HepG2 (cell line): ENCODE measurements around the gene FCER1G.

Source experiments
- CTCF ChIP-seq: sonication (generic); formaldehyde crosslinking; IDR thresholded peaks from 2 replicates; pipeline ENCODE4 v1.5.0; 2020; ENCODE audit warnings: mild to moderate bottlenecking, missing genetic modification reagents, moderate library complexity
- MED13 ChIP-seq: sonication (generic); formaldehyde crosslinking; IDR thresholded peaks from 2 replicates; pipeline ENCODE4 v1.5.0; 2020; ENCODE audit warnings: missing genetic modification reagents
- NR2C2 ChIP-seq: sonication (generic); formaldehyde crosslinking; IDR thresholded peaks from 2 replicates; pipeline ENCODE4 v1.4.0; 2020; ENCODE audit warnings: missing genetic modification reagents, mild to moderate bottlenecking, moderate library complexity, borderline replicate concordance
- UBTF ChIP-seq: sonication (generic); formaldehyde crosslinking; IDR thresholded peaks from 2 replicates; pipeline ENCODE4 v1.4.0; 2020; ENCODE audit warnings: mild to moderate bottlenecking, missing genetic modification reagents
- ZBTB4 ChIP-seq: sonication (generic); formaldehyde crosslinking; IDR thresholded peaks from 2 replicates; pipeline ENCODE4 v1.4.0; 2020; ENCODE audit warnings: missing genetic modification reagents, mild to moderate bottlenecking, borderline replicate concordance
- ZBTB46 ChIP-seq: sonication (generic); formaldehyde crosslinking; IDR thresholded peaks from 2 replicates; pipeline ENCODE4 v1.4.0; 2020; ENCODE audit warnings: mild to moderate bottlenecking, missing genetic modification reagents, borderline replicate concordance
- ZNF672 ChIP-seq: sonication (generic); formaldehyde crosslinking; IDR thresholded peaks from 2 replicates; pipeline ENCODE4 v1.8.1; 2022; ENCODE audit warnings: missing genetic modification reagents

- TF ChIP-seq ZBTB46 (CRISPR knock-in tag) (no peak), CTCF (CRISPR knock-in tag) (no peak), MED13 (CRISPR knock-in tag) (no peak), ZBTB4 (no peak), ZNF672 (no peak), UBTF (CRISPR knock-in tag) (no peak), NR2C2 (CRISPR knock-in tag) (no peak)
Observed at GRCh38 chr1:161171696-161172095, 43.4 kb upstream of the FCER1G start.
